ENCODE data around the gene SORL1-AS1.

SORL1-AS1 gene

DNA sequence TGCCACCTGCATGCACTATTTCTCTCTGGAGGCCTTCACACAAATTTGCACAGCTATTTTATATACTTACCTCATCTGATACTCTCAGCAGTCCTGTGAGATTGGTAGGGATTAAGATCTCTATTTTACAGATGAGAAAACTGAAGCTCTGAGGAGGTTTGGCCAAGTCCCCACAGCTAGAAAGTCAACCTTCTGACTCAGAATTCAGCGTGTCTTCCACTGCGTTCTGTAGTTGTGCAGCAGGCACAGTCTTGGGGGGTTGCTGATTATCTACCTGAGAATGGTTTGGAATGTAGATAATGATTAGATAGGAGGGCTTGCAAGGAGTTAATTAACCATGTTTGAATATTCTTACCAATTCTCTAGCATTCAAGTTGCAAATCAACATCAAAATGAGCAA, 3.1 kb downstream of the SORL1-AS1 start:
- no peak for TF ChIP-seq POLR2AphosphoS5 (IDR thresholded peaks at IDR 0.05)
- TF ChIP-seq EP300 (IDR thresholded peaks at IDR 0.05), result no peak
- TF ChIP-seq POLR2A (IDR thresholded peaks at IDR 0.05), result no peak
- TF ChIP-seq, protein P1, sequence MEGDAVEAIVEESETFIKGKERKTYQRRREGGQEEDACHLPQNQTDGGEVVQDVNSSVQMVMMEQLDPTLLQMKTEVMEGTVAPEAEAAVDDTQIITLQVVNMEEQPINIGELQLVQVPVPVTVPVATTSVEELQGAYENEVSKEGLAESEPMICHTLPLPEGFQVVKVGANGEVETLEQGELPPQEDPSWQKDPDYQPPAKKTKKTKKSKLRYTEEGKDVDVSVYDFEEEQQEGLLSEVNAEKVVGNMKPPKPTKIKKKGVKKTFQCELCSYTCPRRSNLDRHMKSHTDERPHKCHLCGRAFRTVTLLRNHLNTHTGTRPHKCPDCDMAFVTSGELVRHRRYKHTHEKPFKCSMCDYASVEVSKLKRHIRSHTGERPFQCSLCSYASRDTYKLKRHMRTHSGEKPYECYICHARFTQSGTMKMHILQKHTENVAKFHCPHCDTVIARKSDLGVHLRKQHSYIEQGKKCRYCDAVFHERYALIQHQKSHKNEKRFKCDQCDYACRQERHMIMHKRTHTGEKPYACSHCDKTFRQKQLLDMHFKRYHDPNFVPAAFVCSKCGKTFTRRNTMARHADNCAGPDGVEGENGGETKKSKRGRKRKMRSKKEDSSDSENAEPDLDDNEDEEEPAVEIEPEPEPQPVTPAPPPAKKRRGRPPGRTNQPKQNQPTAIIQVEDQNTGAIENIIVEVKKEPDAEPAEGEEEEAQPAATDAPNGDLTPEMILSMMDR (IDR thresholded peaks at IDR 0.05), result no peak
- DNase-seq (no peak), ATAC-seq (ENCODE audit: low FRiP score in 2 of 2) (no peak)
- no peaks in the 10 kb centered on the region for H3K27me3 ChIP-seq
- peak overlapping the region; percentile 56 to 88 (median 76) for H3K27ac ChIP-seq
- no peaks in the 10 kb centered on the region for H3K36me3 ChIP-seq
- no peaks in the 10 kb centered on the region for H3K9me3 ChIP-seq
- WGBS, 2 donors, result 84 to 88% methylated on average over 2 of the region's 2 CpGs
- H3K4me1 ChIP-seq, result peaks cover 10 to 25% (median 14%) of the 10 kb centered on the region in 4 donors
- H3K4me3 ChIP-seq, result no peak overlapping the region

DNA sequence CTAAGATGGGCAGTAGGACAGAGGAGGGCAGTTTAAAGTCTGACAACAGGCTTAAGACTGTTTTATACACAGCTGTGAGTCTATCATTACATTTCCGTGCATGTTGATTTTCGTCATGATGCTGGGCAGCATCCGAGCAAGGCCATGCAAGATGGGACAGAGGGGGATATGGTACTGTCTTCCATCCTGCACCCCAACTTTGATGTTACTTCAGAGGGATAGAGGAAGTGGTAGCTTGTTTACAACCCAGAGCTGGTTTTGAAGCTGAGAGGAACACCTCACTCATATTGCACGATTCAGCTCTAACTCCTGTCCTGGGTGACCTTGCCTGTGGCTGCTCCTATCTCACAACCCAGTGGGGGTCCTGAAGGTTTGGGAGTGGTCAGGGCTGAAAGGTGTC, 3.6 kb downstream of the SORL1-AS1 start:
- 83 to 90% methylated on average over 3 to 4 of the region's 4 CpGs for WGBS, 2 donors
- Histone ChIP-seq H3K9me3 (no peaks in the 10 kb centered on the region), H3K4me3 (no peak overlapping the region), H3K36me3 (no peaks in the 10 kb centered on the region), H3K27ac (peak overlapping the region; percentile 56 to 88 (median 76)), H3K4me1 (peaks cover 10 to 25% (median 14%) of the 10 kb centered on the region in 4 donors), H3K27me3 (no peaks in the 10 kb centered on the region)
- DNase-seq, result no peak
- ATAC-seq (ENCODE audit: low FRiP score in 2 of 2), result no peak
- TF ChIP-seq EP300 (IDR thresholded peaks at IDR 0.05), result no peak

DNA sequence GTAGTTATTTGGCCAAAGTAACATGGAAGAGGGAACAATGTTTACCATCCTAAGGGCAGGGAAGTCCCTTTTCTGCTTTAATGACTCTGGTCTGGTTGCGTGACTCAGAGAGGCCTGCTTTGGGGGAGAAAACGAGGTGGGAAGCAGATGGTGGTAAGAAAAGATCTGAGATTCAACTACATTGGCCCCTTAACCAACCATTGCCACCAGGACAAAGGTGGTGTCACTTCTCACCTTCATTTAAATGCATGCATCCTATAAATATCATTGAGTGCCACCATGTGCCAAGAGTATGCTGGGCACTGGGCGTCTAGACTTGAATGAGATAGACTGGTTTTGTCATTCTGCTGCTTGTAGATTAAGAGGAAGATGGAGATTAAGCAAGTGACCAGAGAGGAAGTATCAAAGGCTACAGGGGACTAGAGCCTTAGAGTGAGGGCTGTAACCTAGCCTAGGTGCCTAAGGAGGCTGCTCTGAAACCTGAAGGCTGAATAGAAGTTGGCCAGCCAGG, 4.3 kb downstream of the SORL1-AS1 start:
- Histone ChIP-seq H3K27ac (peak overlapping the region; percentile 56 to 88 (median 76)), H3K9me3 (no peaks in the 10 kb centered on the region), H3K4me3 (no peak overlapping the region), H3K27me3 (no peaks in the 10 kb centered on the region), H3K36me3 (no peaks in the 10 kb centered on the region), H3K4me1 (peaks cover 9 to 25% (median 13%) of the 10 kb centered on the region in 4 donors)
- TF ChIP-seq POLR2AphosphoS5 (IDR thresholded peaks at IDR 0.05) (peak in 1 of 2 donors; percentile 9), POLR2A (IDR thresholded peaks at IDR 0.05) (no peak)
- whole genome bisulfite sequencing, 2 donors, result 63 to 75% methylated on average over 3 of the region's 3 CpGs
- ATAC-seq (ENCODE audit: low FRiP score in 2 of 2) (peak in 1 of 2 donors; percentile 49), DNase-seq (no peak)

DNA sequence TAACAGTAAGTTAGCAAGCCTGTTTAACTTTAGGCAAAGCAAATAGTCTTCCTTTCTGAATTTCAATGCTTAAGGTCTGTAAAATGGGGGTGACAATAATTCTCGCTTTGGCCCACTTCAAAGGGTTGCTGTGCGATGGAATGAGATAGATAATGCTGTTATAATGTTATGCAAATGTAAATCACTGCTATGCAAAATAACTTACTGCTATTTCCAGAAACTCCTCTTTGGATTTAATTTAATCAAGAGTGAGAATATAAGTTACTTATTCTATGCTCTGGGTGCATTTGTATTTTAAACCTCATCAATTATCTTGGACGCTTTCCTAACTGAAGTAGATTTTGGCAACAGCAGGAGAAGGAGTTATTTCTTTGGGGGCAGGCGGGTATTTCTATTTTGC, 4.8 kb downstream of the SORL1-AS1 start:
- DNase-seq (no peak), ATAC-seq (ENCODE audit: low FRiP score in 2 of 2) (no peak)
- Histone ChIP-seq H3K27me3 (no peaks in the 10 kb centered on the region), H3K9me3 (no peaks in the 10 kb centered on the region), H3K27ac (peak overlapping the region in 3 of 4 donors; percentile 52 to 88 (median 78)), H3K4me3 (no peak overlapping the region), H3K4me1 (peaks cover 9 to 21% (median 13%) of the 10 kb centered on the region in 4 donors), H3K36me3 (no peaks in the 10 kb centered on the region)
- WGBS, 2 donors, result 95 to 97% methylated on average over 4 of the region's 4 CpGs
- TF ChIP-seq POLR2AphosphoS5 (IDR thresholded peaks at IDR 0.05), result no peak
- TF ChIP-seq POLR2A (IDR thresholded peaks at IDR 0.05), result no peak
- TF ChIP-seq, protein P1 (IDR thresholded peaks at IDR 0.05), result no peak
- TF ChIP-seq EP300 (IDR thresholded peaks at IDR 0.05), result no peak

DNA sequence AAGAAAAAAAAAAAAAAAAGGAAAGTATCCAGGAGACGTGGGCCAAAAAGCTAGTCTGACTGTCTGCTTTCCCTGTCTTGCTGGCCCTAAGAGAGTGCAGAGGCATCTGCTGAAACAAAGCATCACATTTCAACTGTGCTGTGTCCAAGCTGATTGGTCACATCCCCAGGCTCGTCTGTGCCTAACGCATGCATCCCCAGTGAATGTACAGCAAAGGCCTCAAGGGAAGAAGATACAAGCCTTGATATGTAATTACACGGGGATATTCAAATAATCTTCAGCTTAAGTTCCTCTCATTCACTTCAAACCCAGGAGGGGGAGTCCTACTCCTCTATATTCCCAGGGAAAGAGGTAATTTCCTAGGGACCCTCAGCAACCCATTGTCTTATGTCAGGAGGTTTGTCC, 6.0 kb downstream of the SORL1-AS1 start:
- Histone ChIP-seq H3K27me3 (no peaks in the 10 kb centered on the region), H3K27ac (no peak overlapping the region), H3K36me3 (no peaks in the 10 kb centered on the region), H3K9me3 (no peaks in the 10 kb centered on the region), H3K4me3 (no peak overlapping the region), H3K4me1 (peaks cover 4 to 14% (median 7%) of the 10 kb centered on the region in 4 donors)
- 52 to 61% methylated on average over 4 of the region's 4 CpGs for WGBS, 2 donors
- ATAC-seq (ENCODE audit: low FRiP score in 2 of 2) (no peak), DNase-seq (no peak)
- TF ChIP-seq, protein P1 (IDR thresholded peaks at IDR 0.05), result no peak
- TF ChIP-seq POLR2A (IDR thresholded peaks at IDR 0.05) (no peak), EP300 (IDR thresholded peaks at IDR 0.05) (no peak), POLR2AphosphoS5 (IDR thresholded peaks at IDR 0.05) (no peak)
